Body of pancreas (tissue), 4 donors: Measurements from ENCODE around the gene ENTPD2. TPM values are rescaled to one million over a fixed set of nuclear protein-coding genes. Genes with fewer than 3 reads are reported as not detected.

Experiments used
- ATAC-seq: fragments of 150-250 bp; one replicate; pipeline ENCODE4 v1.9.1; 2016
- DNase-seq, 4 donors: peaks; one replicate each; pipeline ENCODE4 v3.0.0-alpha.2; 2019
- H3K27ac ChIP-seq, 4 donors: fragments of 200-600 bp; sonication (generic); 1 replicate in 3 of 4; 2 replicates in 1 of 4; pipeline versions ENCODE4 v1.5.1 to v1.6.1; 2016 to 2019; ENCODE audit warnings: mild to moderate bottlenecking in 1 of 4, mixed read lengths in 1 of 4, moderate library complexity in 1 of 4
- H3K27me3 ChIP-seq, 2 donors: fragments of 200-600 bp; sonication (generic); one replicate each; pipeline ENCODE4 v1.6.0; 2016; ENCODE audit warnings: mild to moderate bottlenecking in 1 of 2
- H3K36me3 ChIP-seq, 2 donors: fragments of 200-600 bp; sonication (generic); replicated peaks in 1 of 2; 2 replicates each; pipeline ENCODE4 v1.5.1; 2016; ENCODE audit warnings: low read depth in 2 of 2; ENCODE audit not compliant: insufficient read depth in 1 of 2
- H3K4me1 ChIP-seq: fragments of 200-600 bp; sonication (generic); one replicate; pipeline ENCODE4 v1.6.0; 2016
- H3K4me3 ChIP-seq, 2 donors: fragments of 200-600 bp; sonication (generic); 1 replicate in 1 of 2; 2 replicates in 1 of 2; pipeline ENCODE4 v1.5.1; 2016 to 2019
- H3K9me3 ChIP-seq, 3 donors: fragments of 200-600 bp; sonication (generic); 1 replicate in 2 of 3; 2 replicates in 1 of 3; pipeline ENCODE4 v1.5.1; 2016
- POLR2A ChIP-seq, 3 donors: fragments of 450-650 bp; IDR thresholded peaks; one replicate each; pipeline ENCODE4 v1.6.1; 2016; ENCODE audit warnings: antibody characterized with exemption in 3 of 3, mild to moderate bottlenecking in 2 of 3
- WGBS, 2 donors: methylation state at CpG; one replicate each; pipeline ENCODE4 v1.1.5; 2017; 5-methylcytosine and 5-hydroxymethylcytosine counted together
- intact Hi-C: fragments of 100-400 bp; cut with DNase I; formaldehyde crosslinking; loops from one replicate; pipeline ENCODE4 v1.15.1; 2023
- total RNA-seq, 2 donors: library from RNA; depleted of rRNA; stranded (reverse); fragments of >200 nt; gene quantifications; one replicate each; pipeline ENCODE4 v1.1.0, GENCODE V29; 2016
- TF ChIP-seq, protein P1 (sequence below), 7 experiments: fragments of 450-650 bp in 4 of 7; fragments of 200-600 bp in 3 of 7; sonication (generic) in 3 of 7; IDR thresholded peaks; one replicate each; pipeline ENCODE4 v1.5.1; 2016 to 2019; ENCODE audit warnings: antibody characterized with exemption in 7 of 7

The ENTPD2 gene
- total RNA-seq, 2 donors from 2014 or later, result 1.3 to 1.6 TPM

DNA sequence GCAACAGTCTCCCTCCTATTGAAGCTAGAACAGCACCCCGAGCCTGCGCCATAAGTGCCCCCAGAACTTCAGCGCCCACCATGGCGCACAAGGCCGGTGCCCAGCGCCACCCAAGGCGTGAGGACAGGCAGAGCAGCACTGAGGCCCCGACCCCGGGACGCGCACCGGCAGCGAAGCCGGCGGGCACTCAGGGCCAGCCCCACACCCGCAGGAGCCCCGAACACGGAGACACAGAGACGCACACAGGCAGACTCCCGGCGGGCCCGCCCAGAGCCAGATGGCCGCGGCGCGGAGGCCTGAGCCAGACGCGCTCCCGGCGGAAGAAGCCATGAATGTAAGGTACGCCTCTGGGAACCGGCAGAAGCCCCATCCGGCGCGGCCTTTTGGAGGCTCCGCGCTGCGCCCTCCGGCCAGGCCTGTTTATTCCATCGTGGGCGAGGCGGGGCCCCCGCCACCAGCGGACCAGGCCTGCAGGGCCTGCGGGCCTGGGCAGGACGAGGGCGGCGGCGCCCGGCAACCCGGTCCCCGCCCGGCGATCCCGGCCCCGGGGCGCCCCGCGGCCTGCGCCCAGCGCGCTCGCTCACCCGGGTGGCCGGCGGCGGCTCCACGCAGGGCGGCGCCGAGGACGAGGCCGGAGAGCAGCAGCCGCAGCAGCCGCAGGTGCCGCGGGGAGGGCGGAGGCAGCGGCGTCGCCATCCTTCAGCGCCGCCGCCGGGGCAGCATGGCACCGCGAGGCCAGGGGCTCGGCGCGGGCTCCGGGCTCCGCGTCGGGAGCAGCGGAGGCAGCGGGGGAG is 8.4 kb downstream of the ENTPD2 start:
- Histone ChIP-seq H3K27ac (peak overlapping the region in 3 of 4 donors; percentile 15 to 77 (median 54)), H3K9me3 (no peaks in the 10 kb centered on the region), H3K4me3 (peak overlapping the region in 1 of 2 donors; percentile 17), H3K4me1 (peaks cover 38% of the 10 kb centered on the region), H3K27me3 (no peaks in the 10 kb centered on the region), H3K36me3 (no peaks in the 10 kb centered on the region)
- intact Hi-C loops, result no loop called here
- TF ChIP-seq, protein P1, sequence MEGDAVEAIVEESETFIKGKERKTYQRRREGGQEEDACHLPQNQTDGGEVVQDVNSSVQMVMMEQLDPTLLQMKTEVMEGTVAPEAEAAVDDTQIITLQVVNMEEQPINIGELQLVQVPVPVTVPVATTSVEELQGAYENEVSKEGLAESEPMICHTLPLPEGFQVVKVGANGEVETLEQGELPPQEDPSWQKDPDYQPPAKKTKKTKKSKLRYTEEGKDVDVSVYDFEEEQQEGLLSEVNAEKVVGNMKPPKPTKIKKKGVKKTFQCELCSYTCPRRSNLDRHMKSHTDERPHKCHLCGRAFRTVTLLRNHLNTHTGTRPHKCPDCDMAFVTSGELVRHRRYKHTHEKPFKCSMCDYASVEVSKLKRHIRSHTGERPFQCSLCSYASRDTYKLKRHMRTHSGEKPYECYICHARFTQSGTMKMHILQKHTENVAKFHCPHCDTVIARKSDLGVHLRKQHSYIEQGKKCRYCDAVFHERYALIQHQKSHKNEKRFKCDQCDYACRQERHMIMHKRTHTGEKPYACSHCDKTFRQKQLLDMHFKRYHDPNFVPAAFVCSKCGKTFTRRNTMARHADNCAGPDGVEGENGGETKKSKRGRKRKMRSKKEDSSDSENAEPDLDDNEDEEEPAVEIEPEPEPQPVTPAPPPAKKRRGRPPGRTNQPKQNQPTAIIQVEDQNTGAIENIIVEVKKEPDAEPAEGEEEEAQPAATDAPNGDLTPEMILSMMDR (IDR thresholded peaks at IDR 0.05), result no peak
- no peak for TF ChIP-seq POLR2A (IDR thresholded peaks at IDR 0.05)
- DNase-seq (peak in 1 of 4 donors; percentile 50), ATAC-seq (peak; percentile 15)
- WGBS, 2 donors, result 3% methylated on average over 89 of the region's 96 CpGs; no CpG with 5 or more reads in 1 of the 2 donors

DNA sequence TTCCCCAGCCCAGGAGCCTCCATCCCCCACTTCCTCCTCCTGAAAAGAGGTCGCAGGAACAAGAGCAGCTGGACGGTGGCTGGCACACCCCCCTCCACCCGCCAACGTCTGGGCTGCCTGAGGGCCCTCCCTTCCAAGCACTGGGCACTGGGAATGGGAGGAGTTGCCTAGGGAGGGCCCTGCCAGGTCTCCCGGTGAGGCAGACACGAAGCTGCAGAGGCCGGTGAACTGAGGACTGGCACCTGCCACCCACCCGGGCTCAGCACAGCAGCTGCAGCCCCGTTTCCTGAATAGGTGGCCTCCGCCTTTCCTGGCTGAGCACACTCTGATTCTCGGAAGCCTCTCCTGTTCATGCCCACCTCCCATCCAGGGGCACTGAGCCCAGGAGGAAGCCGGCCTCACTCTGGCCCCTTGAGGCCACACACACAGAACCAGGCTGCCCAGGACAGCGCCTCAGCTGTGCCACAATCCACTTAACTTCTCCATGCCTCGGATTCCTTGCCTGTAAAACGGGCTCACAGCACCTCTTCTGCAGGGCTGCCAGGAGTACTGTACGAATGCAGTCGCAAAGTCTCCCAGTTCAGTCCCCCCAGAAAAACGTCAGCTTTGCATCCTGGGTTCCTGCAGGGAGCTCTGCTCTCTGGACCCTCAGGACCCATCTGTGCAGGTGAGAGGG is 9.2 kb downstream of the ENTPD2 start:
- DNase-seq (peak; percentile 62 to 87 (median 84)), ATAC-seq (peak; percentile 58)
- TF ChIP-seq POLR2A (IDR thresholded peaks at IDR 0.05), result peak; percentile 18 to 44 (median 35)
- TF ChIP-seq, protein P1 (IDR thresholded peaks at IDR 0.05), result no peak
- Histone ChIP-seq H3K27me3 (no peaks in the 10 kb centered on the region), H3K4me3 (no peak overlapping the region), H3K27ac (peak overlapping the region; percentile 25 to 77 (median 50)), H3K9me3 (no peaks in the 10 kb centered on the region), H3K4me1 (peaks cover 36% of the 10 kb centered on the region), H3K36me3 (no peaks in the 10 kb centered on the region)
- intact Hi-C loops, result no loop called here
- 16% methylated on average over 18 of the region's 18 CpGs; no CpG with 5 or more reads in 1 of the 2 donors for WGBS, 2 donors

DNA sequence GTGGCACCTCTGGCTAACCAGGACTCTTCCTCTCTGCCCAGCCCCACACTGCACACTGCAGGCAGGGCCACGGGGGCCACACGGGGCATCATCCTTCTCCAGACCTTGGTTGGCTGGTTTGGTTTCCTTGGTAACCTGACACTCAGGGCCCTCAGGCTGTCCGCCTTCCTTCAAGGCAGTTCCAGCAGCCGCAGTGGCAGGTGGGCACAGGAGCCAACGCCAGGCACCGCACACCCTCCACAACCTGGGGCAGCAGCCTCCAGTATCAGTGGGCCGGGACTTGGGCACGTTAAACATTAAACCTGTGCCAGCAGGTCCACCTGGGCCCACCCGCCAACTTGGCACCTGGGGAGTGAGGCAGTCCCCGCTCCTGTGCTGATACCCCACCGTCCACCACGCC is 9.8 kb downstream of the ENTPD2 start:
- no peak for TF ChIP-seq POLR2A (IDR thresholded peaks at IDR 0.05)
- TF ChIP-seq, protein P1 (IDR thresholded peaks at IDR 0.05), result no peak
- DNase-seq, result peak in 1 of 4 donors; percentile 56

DNA sequence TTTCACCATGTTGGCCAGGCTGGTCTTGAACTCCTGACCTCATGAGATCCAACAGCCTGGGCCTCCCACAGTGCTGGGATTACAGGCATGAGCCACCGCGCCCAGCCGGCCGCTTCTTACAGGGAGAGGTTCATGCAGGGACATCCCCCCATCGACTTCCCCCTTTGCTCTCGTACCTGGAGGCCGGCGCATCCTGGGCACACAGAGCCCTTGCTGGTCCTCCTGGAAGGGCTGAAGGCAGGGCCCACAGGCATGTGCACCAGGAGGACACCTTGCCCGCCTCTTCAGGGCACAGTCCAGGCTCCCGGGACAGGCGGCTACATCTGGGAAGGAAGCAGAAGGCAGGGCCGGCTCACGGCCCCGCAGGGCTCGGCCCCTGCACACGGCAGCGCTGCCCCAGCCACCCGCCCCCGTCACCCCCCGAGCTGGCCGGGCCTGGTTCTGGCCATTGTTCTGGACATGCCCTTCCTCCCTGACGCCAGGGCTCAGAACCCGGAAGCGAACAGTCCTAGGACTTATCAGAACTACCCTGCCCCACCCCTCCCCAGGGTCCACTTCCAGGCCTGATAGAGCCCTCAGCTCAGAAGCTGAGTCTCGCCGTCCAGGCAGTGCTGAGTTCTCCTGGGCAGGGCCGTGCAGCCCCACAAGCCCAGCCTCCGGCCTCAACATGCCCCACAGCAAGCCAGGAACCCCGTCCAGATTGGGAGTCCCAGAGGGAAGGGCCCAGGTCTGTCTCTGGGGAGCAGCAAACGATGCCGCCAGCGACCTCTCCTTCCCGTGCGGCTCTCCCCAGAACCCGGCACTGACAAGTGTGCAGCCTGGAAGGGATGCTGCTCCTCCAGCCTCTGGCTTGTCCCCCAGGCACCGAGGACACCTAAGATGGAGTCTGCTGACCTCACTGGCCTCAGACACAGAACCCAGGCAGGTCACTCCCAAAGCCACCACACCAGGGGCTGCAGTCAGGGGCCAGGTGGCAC is 10.8 kb downstream of the ENTPD2 start:
- WGBS, 2 donors, result 76 to 93% methylated on average over 8 to 34 of the region's 36 CpGs
- ATAC-seq (no peak), DNase-seq (no peak)
- no peaks in the 10 kb centered on the region for H3K36me3 ChIP-seq
- peaks cover 34% of the 10 kb centered on the region for H3K4me1 ChIP-seq
- H3K4me3 ChIP-seq, result no peak overlapping the region
- H3K27me3 ChIP-seq, result no peaks in the 10 kb centered on the region
- H3K9me3 ChIP-seq, result no peaks in the 10 kb centered on the region
- TF ChIP-seq, protein P1 (IDR thresholded peaks at IDR 0.05), result no peak
- no peak for TF ChIP-seq POLR2A (IDR thresholded peaks at IDR 0.05)
- peak overlapping the region in 3 of 4 donors; percentile 25 to 77 (median 51) for H3K27ac ChIP-seq
- intact Hi-C loops, result no loop called here

More for the DNA sequence above, 9.8 kb downstream of the ENTPD2 start:
- no peak overlapping the region for H3K4me3 ChIP-seq
- intact Hi-C loops, result no loop called here
- no peak for ATAC-seq
- H3K27me3 ChIP-seq, result no peaks in the 10 kb centered on the region
- peaks cover 34% of the 10 kb centered on the region for H3K4me1 ChIP-seq
- no peaks in the 10 kb centered on the region for H3K9me3 ChIP-seq
- 20% methylated on average over 12 of the region's 12 CpGs; no CpG with 5 or more reads in 1 of the 2 donors for WGBS, 2 donors
- H3K36me3 ChIP-seq, result no peaks in the 10 kb centered on the region
- peak overlapping the region; percentile 25 to 77 (median 50) for H3K27ac ChIP-seq
